Measurements from ENCODE around the gene ESRRG. TPM values are rescaled to one million over a fixed set of nuclear protein-coding genes. Genes with fewer than 3 reads are reported as not detected.

ESRRG gene
- total and polyA plus RNA-seq, 2 donors (not counting 1 experiment from before 2014, with no cell fraction given): 0.06 TPM; not detected in 1

GRCh38 chr1:216533776-216534175 lies 189.5 kb downstream of the ESRRG start:
- H4K20me1 ChIP-seq (ENCODE audit: control insufficient read depth, insufficient read depth, low read length, poor library complexity, severe bottlenecking): no peaks in the 10 kb centered on the region
- Mint-ChIP-seq H3K4me3 (no peak overlapping the region), H3K4me1 (peaks cover 22% of the 10 kb centered on the region), H3K27me3 (no peaks in the 10 kb centered on the region), H3K9me3 (ENCODE audit: insufficient read depth) (no peaks in the 10 kb centered on the region), H3K27ac (no peak overlapping the region)
- H3K27ac ChIP-seq (ENCODE audit: low read length in 2 of 2): no peak overlapping the region
- ChIA-PET CTCF (no interaction called here), POLR2A (no interaction called here)
- H3K4me3 ChIP-seq (ENCODE audit: control extremely low read depth in 1 of 5, extremely low read depth in 1 of 5, insufficient read depth in 1 of 5, low read depth in 2 of 5, low read length in 4 of 5): no peak overlapping the region
- no peaks in the 10 kb centered on the region for H3K79me2 ChIP-seq (ENCODE audit: control insufficient read depth, insufficient read depth, low read length)
- intact Hi-C loops (cut with micrococcal nuclease): no loop called here
- H3K36me3 ChIP-seq (replicated peaks in 1 of 2; ENCODE audit: control extremely low read depth in 1 of 2, control insufficient read depth in 1 of 2, extremely low read depth in 1 of 2, insufficient read depth in 2 of 2, low read length in 1 of 2): no peaks in the 10 kb centered on the region
- no peak overlapping the region for H3K4me2 ChIP-seq (replicated peaks; ENCODE audit: low read depth, low read length, poor library complexity, severe bottlenecking)
- no peak for DNase-seq
- 67% methylated on average over 1 of the region's 4 CpGs for WGBS (ENCODE audit: insufficient coverage)
- ATAC-seq (ENCODE audit: low read depth): no peak
- no peaks in the 10 kb centered on the region for H3K9me3 ChIP-seq (ENCODE audit: control extremely low read depth in 1 of 3, control insufficient read depth in 2 of 3, insufficient read depth in 1 of 3, low read length in 2 of 3)
- TF ChIP-seq EZH2 (IDR thresholded peaks at IDR 0.05; ENCODE audit: borderline replicate concordance, insufficient read depth, low read depth, low read length, poor library complexity, severe bottlenecking) (no peak), CTCF (IDR thresholded peaks at IDR 0.05) (no peak)
- H3K9ac ChIP-seq (ENCODE audit: low read length): no peak overlapping the region
- H3K27me3 ChIP-seq (replicated peaks in 1 of 4; ENCODE audit: control extremely low read depth in 1 of 4, control insufficient read depth in 3 of 4, insufficient read depth in 4 of 4, low read length in 3 of 4): no peaks in the 10 kb centered on the region
- H3K4me1 ChIP-seq (ENCODE audit: control insufficient read depth in 2 of 2, insufficient read depth in 2 of 2, low read length in 2 of 2): peaks cover 16 to 19% of the 10 kb centered on the region in 2 donors
- no peak overlapping the region for H2AFZ ChIP-seq (ENCODE audit: insufficient read depth, low read depth, low read length, poor library complexity, severe bottlenecking)

DNA sequence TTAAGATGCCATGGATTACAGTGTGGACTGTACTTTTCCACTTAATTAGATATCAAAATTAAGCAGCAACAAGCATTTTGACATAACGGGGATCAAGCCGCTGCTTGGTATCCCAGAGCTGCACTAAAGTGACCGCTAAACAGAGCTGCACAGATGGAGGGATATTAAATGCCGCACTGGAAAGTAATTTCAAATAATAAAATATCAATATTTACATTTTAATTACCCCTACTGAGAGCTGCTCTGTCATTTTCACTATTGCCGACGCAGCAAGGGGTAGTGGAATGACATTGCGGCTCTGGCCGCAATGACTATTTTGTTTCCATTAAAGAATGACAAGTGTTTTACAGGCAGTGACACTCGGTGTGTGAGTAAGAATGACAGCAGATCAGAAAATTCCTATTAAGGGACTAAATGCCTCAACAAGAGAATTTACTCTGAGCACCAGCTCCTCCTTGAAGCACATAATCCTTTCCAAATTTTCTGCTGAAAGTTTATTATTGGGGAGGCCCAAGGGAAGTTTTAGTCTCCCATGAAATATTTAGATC lies 190.9 kb downstream of the ESRRG start:
- intact Hi-C loops (cut with micrococcal nuclease): no loop called here
- no peak overlapping the region for H3K4me2 ChIP-seq (replicated peaks; ENCODE audit: low read depth, low read length, poor library complexity, severe bottlenecking)
- H3K9ac ChIP-seq (ENCODE audit: low read length): no peak overlapping the region
- no peak overlapping the region for H3K4me3 ChIP-seq (ENCODE audit: control extremely low read depth in 1 of 5, extremely low read depth in 1 of 5, insufficient read depth in 1 of 5, low read depth in 2 of 5, low read length in 4 of 5)
- no peak for DNase-seq
- Mint-ChIP-seq H3K4me1 (peaks cover 34% of the 10 kb centered on the region), H3K27ac (no peak overlapping the region), H3K27me3 (no peaks in the 10 kb centered on the region), H3K4me3 (no peak overlapping the region), H3K9me3 (ENCODE audit: insufficient read depth) (no peaks in the 10 kb centered on the region)
- H3K27ac ChIP-seq (ENCODE audit: low read length in 2 of 2): no peak overlapping the region
- H4K20me1 ChIP-seq (ENCODE audit: control insufficient read depth, insufficient read depth, low read length, poor library complexity, severe bottlenecking): no peaks in the 10 kb centered on the region
- H3K36me3 ChIP-seq (replicated peaks in 1 of 2; ENCODE audit: control extremely low read depth in 1 of 2, control insufficient read depth in 1 of 2, extremely low read depth in 1 of 2, insufficient read depth in 2 of 2, low read length in 1 of 2): no peaks in the 10 kb centered on the region
- H3K79me2 ChIP-seq (ENCODE audit: control insufficient read depth, insufficient read depth, low read length): no peaks in the 10 kb centered on the region
- ChIA-PET CTCF (no interaction called here), POLR2A (no interaction called here)
- WGBS (ENCODE audit: insufficient coverage): 100% methylated on average over 4 of the region's 9 CpGs
- TF ChIP-seq CTCF (IDR thresholded peaks at IDR 0.05) (no peak), EZH2 (IDR thresholded peaks at IDR 0.05; ENCODE audit: borderline replicate concordance, insufficient read depth, low read depth, low read length, poor library complexity, severe bottlenecking) (no peak)
- no peaks in the 10 kb centered on the region for H3K27me3 ChIP-seq (replicated peaks in 1 of 4; ENCODE audit: control extremely low read depth in 1 of 4, control insufficient read depth in 3 of 4, insufficient read depth in 4 of 4, low read length in 3 of 4)
- ATAC-seq (ENCODE audit: low read depth): no peak
- H3K4me1 ChIP-seq (ENCODE audit: control insufficient read depth in 2 of 2, insufficient read depth in 2 of 2, low read length in 2 of 2): peaks cover 27 to 33% of the 10 kb centered on the region in 2 donors
- H2AFZ ChIP-seq (ENCODE audit: insufficient read depth, low read depth, low read length, poor library complexity, severe bottlenecking): no peak overlapping the region
- no peaks in the 10 kb centered on the region for H3K9me3 ChIP-seq (ENCODE audit: control extremely low read depth in 1 of 3, control insufficient read depth in 2 of 3, insufficient read depth in 1 of 3, low read length in 2 of 3)
